WTC11 (cell line): Measurements from ENCODE around the gene UNC79. TPM values are rescaled to one million over a fixed set of nuclear protein-coding genes. Genes with fewer than 3 reads are reported as not detected.

Experiments
- ATAC-seq: fragments of 200-7000 bp; cut with Tn5 transposase; 2 replicates; pipeline ENCODE4 v1.10.0; 2021; ENCODE audit warnings: mild to moderate bottlenecking, moderate library complexity
- CTCF ChIA-PET: fragments of 300-600 bp; sonication (Branson Sonifier 250); formaldehyde crosslinking; loops from one replicate; lab custom pipeline; 2021; ENCODE audit warnings: antibody characterized with exemption; lab: Charles Lee
- POLR2A ChIA-PET: fragments of 350-600 bp; sonication (Branson Sonifier 250); formaldehyde crosslinking; loops from one replicate; lab custom pipeline; 2021; ENCODE audit warnings: antibody characterized with exemption; lab: Charles Lee
- DNase-seq: peaks from one replicate; pipeline ENCODE4 v3.0.0; 2021; ENCODE audit warnings: low spot score
- H3K27ac Mint-ChIP-seq: 2 replicates; pipeline ENCODE4 v1.8.0; 2021; ENCODE audit warnings: mixed read lengths
- H3K27me3 Mint-ChIP-seq: 2 replicates; pipeline ENCODE4 v1.8.0; 2021; ENCODE audit warnings: low read depth, mild to moderate bottlenecking, moderate library complexity, mixed read lengths
- H3K36me3 Mint-ChIP-seq: 2 replicates; pipeline ENCODE4 v1.8.0; 2021; ENCODE audit warnings: mixed read lengths
- H3K4me1 Mint-ChIP-seq: 2 replicates; pipeline ENCODE4 v1.8.0; 2022; ENCODE audit warnings: mixed read lengths
- H3K4me3 Mint-ChIP-seq: 2 replicates; pipeline ENCODE4 v1.8.0; 2021; ENCODE audit warnings: mild to moderate bottlenecking, moderate library complexity, mixed read lengths
- H3K9me3 Mint-ChIP-seq: 2 replicates; pipeline ENCODE4 v1.8.0; 2021; ENCODE audit warnings: mixed read lengths
- CREB1 ChIP-seq: sonication (generic); formaldehyde crosslinking; IDR thresholded peaks from 2 replicates; pipeline ENCODE4 v1.8.0; 2023; ENCODE audit warnings: mild to moderate bottlenecking, missing genetic modification reagents
- CREM ChIP-seq: sonication (generic); formaldehyde crosslinking; IDR thresholded peaks from 2 replicates; pipeline ENCODE4 v1.8.1; 2022; ENCODE audit warnings: mild to moderate bottlenecking, missing genetic modification reagents, moderate library complexity
- ELF4 ChIP-seq: sonication (generic); formaldehyde crosslinking; IDR thresholded peaks from 2 replicates; pipeline ENCODE4 v1.8.1; 2022; ENCODE audit warnings: low read depth, mild to moderate bottlenecking, moderate library complexity, missing genetic modification reagents
- ETV6 ChIP-seq: sonication (generic); formaldehyde crosslinking; IDR thresholded peaks from 2 replicates; pipeline ENCODE4 v1.8.1; 2022; ENCODE audit warnings: mild to moderate bottlenecking, missing genetic modification reagents
- FOXJ3 ChIP-seq: sonication (generic); formaldehyde crosslinking; IDR thresholded peaks from 2 replicates; pipeline ENCODE4 v1.9.0; 2021; ENCODE audit warnings: missing genetic modification reagents, mild to moderate bottlenecking, borderline replicate concordance
- JUN ChIP-seq: sonication (generic); formaldehyde crosslinking; IDR thresholded peaks from 2 replicates; pipeline ENCODE4 v1.8.0; 2023; ENCODE audit warnings: mild to moderate bottlenecking, missing genetic modification reagents
- NFYB ChIP-seq: sonication (generic); formaldehyde crosslinking; conservative IDR thresholded peaks from 2 replicates; pipeline ENCODE4 v1.8.0; 2022; ENCODE audit warnings: low read depth, missing genetic modification reagents
- SMAD4 ChIP-seq: sonication (generic); formaldehyde crosslinking; IDR thresholded peaks from 2 replicates; pipeline ENCODE4 v1.8.0; 2022; ENCODE audit warnings: mild to moderate bottlenecking, missing genetic modification reagents
- TCF7 ChIP-seq: sonication (generic); formaldehyde crosslinking; IDR thresholded peaks from 2 replicates; pipeline ENCODE4 v1.8.0; 2022; ENCODE audit warnings: mild to moderate bottlenecking, low read depth, missing genetic modification reagents, moderate library complexity
- TP53 ChIP-seq: sonication (generic); formaldehyde crosslinking; IDR thresholded peaks from 2 replicates; pipeline ENCODE4 v1.8.1; 2023; ENCODE audit warnings: mild to moderate bottlenecking, missing genetic modification reagents
- ZBTB21 ChIP-seq: sonication (generic); formaldehyde crosslinking; IDR thresholded peaks from 2 replicates; pipeline ENCODE4 v1.8.1; 2023; ENCODE audit warnings: mild to moderate bottlenecking, missing genetic modification reagents, borderline replicate concordance
- ZNF263 ChIP-seq: sonication (generic); formaldehyde crosslinking; IDR thresholded peaks from 2 replicates; pipeline ENCODE4 v1.8.1; 2022; ENCODE audit warnings: low read depth, mild to moderate bottlenecking, moderate library complexity, missing genetic modification reagents
- ZNF416 ChIP-seq: fragments of 250-450 bp; sonication (Bioruptor Pico); IDR thresholded peaks from 2 replicates; pipeline ENCODE4 v1.9.0; 2021; ENCODE audit warnings: mild to moderate bottlenecking, inconsistent platforms
- ZNF671 ChIP-seq: fragments of 250-450 bp; sonication (Bioruptor Pico); IDR thresholded peaks from 2 replicates; pipeline ENCODE4 v1.8.0; 2021; ENCODE audit warnings: mild to moderate bottlenecking
- total RNA-seq: library from RNA; stranded (reverse); gene quantifications from 3 replicates; pipeline ENCODE4 v1.2.3, GENCODE V29; 2021
- TF ChIP-seq, protein P1 (sequence below): sonication (generic); formaldehyde crosslinking; IDR thresholded peaks from 2 replicates; pipeline ENCODE4 v1.8.0; 2023; ENCODE audit warnings: missing genetic modification reagents, mild to moderate bottlenecking, borderline replicate concordance
- TF ChIP-seq, protein P2 (sequence below): sonication (generic); formaldehyde crosslinking; IDR thresholded peaks from 2 replicates; pipeline ENCODE4 v1.8.1; 2023; ENCODE audit warnings: mild to moderate bottlenecking, moderate library complexity, missing genetic modification reagents
- TF ChIP-seq, protein P3 (sequence below): sonication (generic); formaldehyde crosslinking; IDR thresholded peaks from 2 replicates; pipeline ENCODE4 v1.8.1; 2023; ENCODE audit warnings: mild to moderate bottlenecking, missing genetic modification reagents, borderline replicate concordance
- TF ChIP-seq, protein P4 (sequence below): sonication (generic); formaldehyde crosslinking; IDR thresholded peaks from 2 replicates; pipeline ENCODE4 v1.8.0; 2022; ENCODE audit warnings: mild to moderate bottlenecking, missing genetic modification reagents
- TF ChIP-seq, protein P5 (sequence below): sonication (generic); formaldehyde crosslinking; IDR thresholded peaks from 2 replicates; pipeline ENCODE4 v1.8.0; 2023; ENCODE audit warnings: mild to moderate bottlenecking, missing genetic modification reagents
- TF ChIP-seq, protein P6 (sequence below): sonication (generic); formaldehyde crosslinking; IDR thresholded peaks from 2 replicates; pipeline ENCODE4 v1.8.1; 2023; ENCODE audit warnings: mild to moderate bottlenecking, missing genetic modification reagents, moderate library complexity

Gene UNC79
- total RNA-seq, 1 experiment from 2014 or later, result 2.1 TPM

DNA sequence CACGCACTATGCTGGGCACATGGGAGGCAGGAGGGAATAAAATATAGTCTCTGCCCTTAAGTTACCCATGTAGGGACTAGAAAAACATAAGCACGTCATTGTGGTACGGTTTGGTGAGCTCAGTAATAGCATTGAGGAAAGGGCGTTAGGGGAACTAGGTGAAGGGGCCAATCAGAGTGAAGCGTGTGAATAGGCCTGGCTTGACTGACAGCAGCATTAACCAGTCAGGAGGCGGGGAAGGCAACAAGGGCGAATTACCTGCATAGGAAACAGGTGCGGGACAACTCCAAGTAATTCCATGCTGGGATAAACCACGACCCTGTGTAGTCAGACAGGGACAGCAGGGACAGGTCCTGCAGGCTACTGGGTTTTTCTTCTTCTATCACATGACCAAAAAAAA is 107.7 kb downstream of the UNC79 start:
- Mint-ChIP-seq H3K4me3 (no peak overlapping the region), H3K27ac (no peak overlapping the region), H3K27me3 (no peaks in the 10 kb centered on the region), H3K9me3 (peaks cover 5% of the 10 kb centered on the region), H3K36me3 (peaks cover 4% of the 10 kb centered on the region; the same call in 1 of the 2 replicates), H3K4me1 (peaks cover 4% of the 10 kb centered on the region; the same call in 1 of the 2 replicates)
- DNase-seq (peak; percentile 64), ATAC-seq (peak; percentile 75)
- CTCF ChIA-PET, result interaction anchor here (0.7 kb wide), 1 partner anchor 331 kb away, joined by 3 read pairs; the partner anchor contains the start of gene UBR7
- POLR2A ChIA-PET, result no interaction called here
- TF ChIP-seq JUN (CRISPR knock-in tag), result no peak
- peak; percentile 76 for TF ChIP-seq NFYB (CRISPR knock-in tag)

DNA sequence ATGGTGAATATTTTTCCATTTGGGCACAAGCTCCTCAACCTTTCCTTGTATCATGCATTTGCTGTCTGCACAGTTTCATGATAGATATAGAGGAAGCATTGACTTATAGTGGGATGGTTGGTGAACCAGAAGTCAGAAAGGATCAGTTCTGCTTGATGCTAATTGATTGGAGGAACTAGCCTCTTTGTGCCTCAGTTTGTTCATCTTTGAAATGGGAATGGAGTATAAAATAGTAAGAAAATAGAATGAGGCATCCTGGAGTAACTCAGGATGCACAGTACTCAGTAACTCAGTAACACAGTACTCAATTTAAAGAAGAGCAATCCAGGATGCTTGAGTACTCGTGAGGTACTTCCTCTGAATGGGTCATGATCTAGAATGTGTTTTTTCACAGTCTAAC is 109.5 kb downstream of the UNC79 start:
- CTCF ChIA-PET, result no interaction called here

DNA sequence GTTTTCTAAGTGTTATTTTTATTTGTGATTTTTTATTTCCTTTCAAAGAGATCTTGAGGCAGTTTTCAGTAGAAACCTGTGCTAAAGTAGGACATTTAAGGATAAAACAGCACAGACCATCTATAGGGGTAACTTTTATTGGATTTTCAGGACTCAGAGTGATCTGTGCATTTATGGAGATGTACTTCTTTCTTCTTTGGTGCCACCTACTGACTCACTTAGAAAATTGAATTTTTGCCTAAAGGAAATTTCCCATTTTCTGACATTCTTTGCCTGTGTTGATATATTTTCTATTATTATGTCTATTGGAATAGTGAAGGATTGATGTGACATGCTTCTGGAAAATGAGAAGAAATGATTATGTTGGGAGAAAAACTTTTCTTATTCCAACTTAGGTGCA is 113.0 kb downstream of the UNC79 start:
- DNase-seq (no peak), ATAC-seq (no peak)
- Mint-ChIP-seq H3K27me3 (no peaks in the 10 kb centered on the region), H3K4me1 (peaks cover 3% of the 10 kb centered on the region; the same call in 1 of the 2 replicates), H3K36me3 (no peaks in the 10 kb centered on the region), H3K4me3 (no peak overlapping the region), H3K9me3 (no peaks in the 10 kb centered on the region), H3K27ac (no peak overlapping the region)
- POLR2A ChIA-PET, result no interaction called here
- CTCF ChIA-PET, result no interaction called here
- TF ChIP-seq ZBTB21 (CRISPR knock-in tag), result no peak
- TF ChIP-seq, protein P1, sequence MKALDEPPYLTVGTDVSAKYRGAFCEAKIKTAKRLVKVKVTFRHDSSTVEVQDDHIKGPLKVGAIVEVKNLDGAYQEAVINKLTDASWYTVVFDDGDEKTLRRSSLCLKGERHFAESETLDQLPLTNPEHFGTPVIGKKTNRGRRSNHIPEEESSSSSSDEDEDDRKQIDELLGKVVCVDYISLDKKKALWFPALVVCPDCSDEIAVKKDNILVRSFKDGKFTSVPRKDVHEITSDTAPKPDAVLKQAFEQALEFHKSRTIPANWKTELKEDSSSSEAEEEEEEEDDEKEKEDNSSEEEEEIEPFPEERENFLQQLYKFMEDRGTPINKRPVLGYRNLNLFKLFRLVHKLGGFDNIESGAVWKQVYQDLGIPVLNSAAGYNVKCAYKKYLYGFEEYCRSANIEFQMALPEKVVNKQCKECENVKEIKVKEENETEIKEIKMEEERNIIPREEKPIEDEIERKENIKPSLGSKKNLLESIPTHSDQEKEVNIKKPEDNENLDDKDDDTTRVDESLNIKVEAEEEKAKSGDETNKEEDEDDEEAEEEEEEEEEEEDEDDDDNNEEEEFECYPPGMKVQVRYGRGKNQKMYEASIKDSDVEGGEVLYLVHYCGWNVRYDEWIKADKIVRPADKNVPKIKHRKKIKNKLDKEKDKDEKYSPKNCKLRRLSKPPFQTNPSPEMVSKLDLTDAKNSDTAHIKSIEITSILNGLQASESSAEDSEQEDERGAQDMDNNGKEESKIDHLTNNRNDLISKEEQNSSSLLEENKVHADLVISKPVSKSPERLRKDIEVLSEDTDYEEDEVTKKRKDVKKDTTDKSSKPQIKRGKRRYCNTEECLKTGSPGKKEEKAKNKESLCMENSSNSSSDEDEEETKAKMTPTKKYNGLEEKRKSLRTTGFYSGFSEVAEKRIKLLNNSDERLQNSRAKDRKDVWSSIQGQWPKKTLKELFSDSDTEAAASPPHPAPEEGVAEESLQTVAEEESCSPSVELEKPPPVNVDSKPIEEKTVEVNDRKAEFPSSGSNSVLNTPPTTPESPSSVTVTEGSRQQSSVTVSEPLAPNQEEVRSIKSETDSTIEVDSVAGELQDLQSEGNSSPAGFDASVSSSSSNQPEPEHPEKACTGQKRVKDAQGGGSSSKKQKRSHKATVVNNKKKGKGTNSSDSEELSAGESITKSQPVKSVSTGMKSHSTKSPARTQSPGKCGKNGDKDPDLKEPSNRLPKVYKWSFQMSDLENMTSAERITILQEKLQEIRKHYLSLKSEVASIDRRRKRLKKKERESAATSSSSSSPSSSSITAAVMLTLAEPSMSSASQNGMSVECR (CRISPR knock-in tag), result no peak
- no peak for TF ChIP-seq TCF7 (CRISPR knock-in tag)
- TF ChIP-seq, protein P2, sequence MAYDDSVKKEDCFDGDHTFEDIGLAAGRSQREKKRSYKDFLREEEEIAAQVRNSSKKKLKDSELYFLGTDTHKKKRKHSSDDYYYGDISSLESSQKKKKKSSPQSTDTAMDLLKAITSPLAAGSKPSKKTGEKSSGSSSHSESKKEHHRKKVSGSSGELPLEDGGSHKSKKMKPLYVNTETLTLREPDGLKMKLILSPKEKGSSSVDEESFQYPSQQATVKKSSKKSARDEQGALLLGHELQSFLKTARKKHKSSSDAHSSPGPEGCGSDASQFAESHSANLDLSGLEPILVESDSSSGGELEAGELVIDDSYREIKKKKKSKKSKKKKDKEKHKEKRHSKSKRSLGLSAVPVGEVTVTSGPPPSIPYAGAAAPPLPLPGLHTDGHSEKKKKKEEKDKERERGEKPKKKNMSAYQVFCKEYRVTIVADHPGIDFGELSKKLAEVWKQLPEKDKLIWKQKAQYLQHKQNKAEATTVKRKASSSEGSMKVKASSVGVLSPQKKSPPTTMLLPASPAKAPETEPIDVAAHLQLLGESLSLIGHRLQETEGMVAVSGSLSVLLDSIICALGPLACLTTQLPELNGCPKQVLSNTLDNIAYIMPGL (CRISPR knock-in tag), result no peak
- TF ChIP-seq CREB1, result no peak
- TF ChIP-seq, protein P3, sequence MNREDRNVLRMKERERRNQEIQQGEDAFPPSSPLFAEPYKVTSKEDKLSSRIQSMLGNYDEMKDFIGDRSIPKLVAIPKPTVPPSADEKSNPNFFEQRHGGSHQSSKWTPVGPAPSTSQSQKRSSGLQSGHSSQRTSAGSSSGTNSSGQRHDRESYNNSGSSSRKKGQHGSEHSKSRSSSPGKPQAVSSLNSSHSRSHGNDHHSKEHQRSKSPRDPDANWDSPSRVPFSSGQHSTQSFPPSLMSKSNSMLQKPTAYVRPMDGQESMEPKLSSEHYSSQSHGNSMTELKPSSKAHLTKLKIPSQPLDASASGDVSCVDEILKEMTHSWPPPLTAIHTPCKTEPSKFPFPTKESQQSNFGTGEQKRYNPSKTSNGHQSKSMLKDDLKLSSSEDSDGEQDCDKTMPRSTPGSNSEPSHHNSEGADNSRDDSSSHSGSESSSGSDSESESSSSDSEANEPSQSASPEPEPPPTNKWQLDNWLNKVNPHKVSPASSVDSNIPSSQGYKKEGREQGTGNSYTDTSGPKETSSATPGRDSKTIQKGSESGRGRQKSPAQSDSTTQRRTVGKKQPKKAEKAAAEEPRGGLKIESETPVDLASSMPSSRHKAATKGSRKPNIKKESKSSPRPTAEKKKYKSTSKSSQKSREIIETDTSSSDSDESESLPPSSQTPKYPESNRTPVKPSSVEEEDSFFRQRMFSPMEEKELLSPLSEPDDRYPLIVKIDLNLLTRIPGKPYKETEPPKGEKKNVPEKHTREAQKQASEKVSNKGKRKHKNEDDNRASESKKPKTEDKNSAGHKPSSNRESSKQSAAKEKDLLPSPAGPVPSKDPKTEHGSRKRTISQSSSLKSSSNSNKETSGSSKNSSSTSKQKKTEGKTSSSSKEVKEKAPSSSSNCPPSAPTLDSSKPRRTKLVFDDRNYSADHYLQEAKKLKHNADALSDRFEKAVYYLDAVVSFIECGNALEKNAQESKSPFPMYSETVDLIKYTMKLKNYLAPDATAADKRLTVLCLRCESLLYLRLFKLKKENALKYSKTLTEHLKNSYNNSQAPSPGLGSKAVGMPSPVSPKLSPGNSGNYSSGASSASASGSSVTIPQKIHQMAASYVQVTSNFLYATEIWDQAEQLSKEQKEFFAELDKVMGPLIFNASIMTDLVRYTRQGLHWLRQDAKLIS (CRISPR knock-in tag), result no peak

More for the DNA sequence above, 109.5 kb downstream of the UNC79 start:
- TF ChIP-seq ZNF416 (CRISPR knock-in tag) (no peak), TP53 (CRISPR knock-in tag) (no peak), FOXJ3 (CRISPR knock-in tag) (no peak), ZNF671 (CRISPR knock-in tag) (no peak), SMAD4 (CRISPR knock-in tag) (no peak), ELF4 (CRISPR knock-in tag) (no peak), CREM (CRISPR knock-in tag) (no peak), CREB1 (no peak), ZNF263 (CRISPR knock-in tag) (no peak), ETV6 (no peak)
- TF ChIP-seq, protein P4, sequence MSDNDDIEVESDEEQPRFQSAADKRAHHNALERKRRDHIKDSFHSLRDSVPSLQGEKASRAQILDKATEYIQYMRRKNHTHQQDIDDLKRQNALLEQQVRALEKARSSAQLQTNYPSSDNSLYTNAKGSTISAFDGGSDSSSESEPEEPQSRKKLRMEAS (CRISPR knock-in tag), result no peak
- TF ChIP-seq, protein P5, sequence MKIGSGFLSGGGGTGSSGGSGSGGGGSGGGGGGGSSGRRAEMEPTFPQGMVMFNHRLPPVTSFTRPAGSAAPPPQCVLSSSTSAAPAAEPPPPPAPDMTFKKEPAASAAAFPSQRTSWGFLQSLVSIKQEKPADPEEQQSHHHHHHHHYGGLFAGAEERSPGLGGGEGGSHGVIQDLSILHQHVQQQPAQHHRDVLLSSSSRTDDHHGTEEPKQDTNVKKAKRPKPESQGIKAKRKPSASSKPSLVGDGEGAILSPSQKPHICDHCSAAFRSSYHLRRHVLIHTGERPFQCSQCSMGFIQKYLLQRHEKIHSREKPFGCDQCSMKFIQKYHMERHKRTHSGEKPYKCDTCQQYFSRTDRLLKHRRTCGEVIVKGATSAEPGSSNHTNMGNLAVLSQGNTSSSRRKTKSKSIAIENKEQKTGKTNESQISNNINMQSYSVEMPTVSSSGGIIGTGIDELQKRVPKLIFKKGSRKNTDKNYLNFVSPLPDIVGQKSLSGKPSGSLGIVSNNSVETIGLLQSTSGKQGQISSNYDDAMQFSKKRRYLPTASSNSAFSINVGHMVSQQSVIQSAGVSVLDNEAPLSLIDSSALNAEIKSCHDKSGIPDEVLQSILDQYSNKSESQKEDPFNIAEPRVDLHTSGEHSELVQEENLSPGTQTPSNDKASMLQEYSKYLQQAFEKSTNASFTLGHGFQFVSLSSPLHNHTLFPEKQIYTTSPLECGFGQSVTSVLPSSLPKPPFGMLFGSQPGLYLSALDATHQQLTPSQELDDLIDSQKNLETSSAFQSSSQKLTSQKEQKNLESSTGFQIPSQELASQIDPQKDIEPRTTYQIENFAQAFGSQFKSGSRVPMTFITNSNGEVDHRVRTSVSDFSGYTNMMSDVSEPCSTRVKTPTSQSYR (CRISPR knock-in tag), result no peak
- TF ChIP-seq, protein P6, sequence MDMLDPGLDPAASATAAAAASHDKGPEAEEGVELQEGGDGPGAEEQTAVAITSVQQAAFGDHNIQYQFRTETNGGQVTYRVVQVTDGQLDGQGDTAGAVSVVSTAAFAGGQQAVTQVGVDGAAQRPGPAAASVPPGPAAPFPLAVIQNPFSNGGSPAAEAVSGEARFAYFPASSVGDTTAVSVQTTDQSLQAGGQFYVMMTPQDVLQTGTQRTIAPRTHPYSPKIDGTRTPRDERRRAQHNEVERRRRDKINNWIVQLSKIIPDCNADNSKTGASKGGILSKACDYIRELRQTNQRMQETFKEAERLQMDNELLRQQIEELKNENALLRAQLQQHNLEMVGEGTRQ, result no peak
- TF ChIP-seq, all 79 proteins: peak for 0
- Mint-ChIP-seq H3K4me3 (no peak overlapping the region), H3K4me1 (peaks cover 4% of the 10 kb centered on the region; the same call in 1 of the 2 replicates), H3K27me3 (no peaks in the 10 kb centered on the region), H3K27ac (no peak overlapping the region), H3K9me3 (peaks cover 5% of the 10 kb centered on the region), H3K36me3 (peaks cover 4% of the 10 kb centered on the region; the same call in 1 of the 2 replicates)
- ATAC-seq, result no peak
- POLR2A ChIA-PET, result no interaction called here
- no peak for DNase-seq
